Ovary (tissue), 9 donors: Measurements from ENCODE around the gene B3GNT7. TPM values are rescaled to one million over a fixed set of nuclear protein-coding genes. Genes with fewer than 3 reads are reported as not detected.

Experiments used
- DNase-seq, 5 donors: peaks; one replicate each; pipeline ENCODE4 v3.0.0-alpha.2; 2019 to 2020
- H3K27ac ChIP-seq, 2 donors: fragments of 200-600 bp; one replicate each; pipeline versions ENCODE4 v1.5.1 to v1.8.0; 2019 to 2022
- H3K27me3 ChIP-seq: fragments of 200-600 bp; one replicate; pipeline ENCODE4 v1.8.0; 2022
- H3K36me3 ChIP-seq: fragments of 200-600 bp; sonication (generic); one replicate; pipeline ENCODE4 v1.5.1; 2019
- H3K4me1 ChIP-seq: one replicate; pipeline ENCODE4 v1.8.1; 2013; ENCODE audit warnings: mild to moderate bottlenecking, moderate library complexity; ENCODE audit not compliant: insufficient read depth
- H3K4me3 ChIP-seq: fragments of 200-600 bp; sonication (generic); one replicate; pipeline ENCODE4 v1.5.1; 2017
- H3K9me3 ChIP-seq, 2 donors: fragments of 200-600 bp in 1 of 2; sonication (generic) in 1 of 2; one replicate each; pipeline versions ENCODE4 v1.5.1 to v1.8.1; 2013 to 2019; ENCODE audit warnings: mild to moderate bottlenecking in 1 of 2, moderate library complexity in 1 of 2
- CTCF ChIP-seq, 3 donors: fragments of 450-650 bp in 2 of 3; fragments of 200-600 bp in 1 of 3; IDR thresholded peaks; one replicate each; pipeline versions ENCODE4 v1.5.1 to v1.8.0; 2016 to 2022; ENCODE audit warnings: antibody characterized with exemption in 3 of 3, mild to moderate bottlenecking in 1 of 3
- EP300 ChIP-seq: sonication (generic); formaldehyde crosslinking; IDR thresholded peaks from one replicate; pipeline ENCODE4 v1.6.1; 2017; ENCODE audit warnings: antibody characterized with exemption
- POLR2A ChIP-seq: fragments of 450-650 bp; IDR thresholded peaks from one replicate; pipeline ENCODE4 v1.6.1; 2017; ENCODE audit warnings: antibody characterized with exemption, mild to moderate bottlenecking, moderate library complexity
- WGBS, 3 donors: extraction: QIAGEN DNeasy Blood & Tissue Kit in 1 of 3; methylation state at CpG; one replicate each; pipeline versions ENCODE4 v1.1.5 to v1.1.7; 2013 to 2017; 5-methylcytosine and 5-hydroxymethylcytosine counted together
- intact Hi-C, 4 donors: fragments of 100-400 bp; cut with DNase I; formaldehyde crosslinking; loops; one replicate each; pipeline versions ENCODE4 v1.11.0 to v1.15.1; 2022 to 2023
- polyA plus RNA-seq, 2 donors: library from polyadenylated mRNA; stranded (reverse); fragments of 200-250 nt in 1 of 2; fragments of 350-450 nt in 1 of 2; fragmentation: Illumina TruSeq in 1 of 2; extraction: RNeasy Lipid Tissue Mini Kit (QIAGEN cat#74804) in 1 of 2; gene quantifications; one replicate each; pipeline ENCODE4 v1.2.3, GENCODE V29; 2013 to 2014
- total RNA-seq, 7 donors: library from RNA; depleted of rRNA in 2 of 7; stranded (reverse); fragments of >200 nt in 2 of 7; fragmentation: NEBNext Ultra II Directional in 3 of 7; extraction: Animal tissue kit (Norgen Biotek cat#: 25700) in 3 of 7; gene quantifications; one replicate each; pipeline versions ENCODE4 v1.1.0 to v1.2.4, GENCODE V29; 2016 to 2023
- donor health status: DM: no; HTN: no; CAD: no; lungs with moderate emphysema.
- donor health status: DM: no; HTN: no; CAD: no.
- donor health status: Bipolar disorder and iron deficiency.
- donor health status: DM: yes; HTN: yes; CAD: no.
- donor health status: DM: no; HTN: no; CAD: no.
- donor health status: DM: yes; HTN: yes; CAD: no.

Gene B3GNT7
- total and polyA plus RNA-seq, 9 donors: 4.8 to 34.0 (median 24.4) TPM

- DNase-seq: peak in 2 of 5 donors; percentile 39 to 51
- Histone ChIP-seq H3K27me3 (no peaks in the 10 kb centered on the region), H3K9me3 (no peaks in the 10 kb centered on the region), H3K4me3 (no peak overlapping the region), H3K27ac (no peak overlapping the region), H3K36me3 (no peaks in the 10 kb centered on the region), H3K4me1 (peaks cover 13% of the 10 kb centered on the region)
- 97 to 98% (median 97%) methylated on average over 28 of the region's 28 CpGs for WGBS, 3 donors
- no peak for TF ChIP-seq CTCF (IDR thresholded peaks at IDR 0.05)
- intact Hi-C loops: loop anchor here in 1 of 4 donors (10.0 kb wide), 1 partner anchor 93 kb away; no protein-coding TSS in a partner anchor
Observed at GRCh38 chr2:231397928-231398294, 2.4 kb downstream of the B3GNT7 start.

- Histone ChIP-seq H3K27me3 (no peaks in the 10 kb centered on the region), H3K36me3 (no peaks in the 10 kb centered on the region), H3K4me1 (peaks cover 13% of the 10 kb centered on the region), H3K9me3 (no peaks in the 10 kb centered on the region), H3K4me3 (no peak overlapping the region), H3K27ac (peak overlapping the region in 1 of 2 donors; percentile 79)
- 93 to 96% (median 95%) methylated on average over 27 of the region's 27 CpGs for WGBS, 3 donors
- TF ChIP-seq EP300 (no peak), CTCF (IDR thresholded peaks at IDR 0.05) (no peak), POLR2A (no peak)
- intact Hi-C loops: loop anchor here in 1 of 4 donors (10.0 kb wide), 1 partner anchor 94 kb away; no protein-coding TSS in a partner anchor
- DNase-seq: peak in 3 of 5 donors; percentile 46 to 58 (median 56)
Observed at GRCh38 chr2:231398585-231398984, 3.1 kb downstream of the B3GNT7 start.

- DNase-seq: peak; percentile 52 to 81 (median 68)
- Histone ChIP-seq H3K27me3 (no peaks in the 10 kb centered on the region), H3K27ac (peak overlapping the region; percentile 68 to 79), H3K9me3 (no peaks in the 10 kb centered on the region), H3K4me3 (no peak overlapping the region), H3K36me3 (no peaks in the 10 kb centered on the region), H3K4me1 (peaks cover 16% of the 10 kb centered on the region)
- 42 to 56% (median 45%) methylated on average over 20 to 23 of the region's 23 CpGs for WGBS, 3 donors
- intact Hi-C loops: loop anchor here in 1 of 4 donors (10.0 kb wide), 1 partner anchor 94 kb away; no protein-coding TSS in a partner anchor
- no peak for TF ChIP-seq EP300
- TF ChIP-seq POLR2A: no peak
- no peak for TF ChIP-seq CTCF (IDR thresholded peaks at IDR 0.05)
Observed at GRCh38 chr2:231399046-231399852, 3.7 kb downstream of the B3GNT7 start.

- Histone ChIP-seq H3K9me3 (no peaks in the 10 kb centered on the region), H3K27me3 (no peaks in the 10 kb centered on the region), H3K27ac (peak overlapping the region; percentile 68 to 79), H3K36me3 (no peaks in the 10 kb centered on the region), H3K4me3 (no peak overlapping the region), H3K4me1 (peaks cover 17% of the 10 kb centered on the region)
- DNase-seq: peak; percentile 82 to 89 (median 85)
- intact Hi-C loops: loop anchor here in 1 of 4 donors (10.0 kb wide), 1 partner anchor 95 kb away; no protein-coding TSS in a partner anchor
- 5 to 13% (median 8%) methylated on average over 12 of the region's 12 CpGs for WGBS, 3 donors
- no peak for TF ChIP-seq CTCF (IDR thresholded peaks at IDR 0.05)
- TF ChIP-seq POLR2A: no peak
- no peak for TF ChIP-seq EP300
Observed at GRCh38 chr2:231399853-231400680, 4.6 kb downstream of the B3GNT7 start.
